GM21360 (cell line): Measurements from ENCODE around the gene ATP1A1.

ENCODE experiments used
- ATAC-seq: cut with Tn5 transposase; IDR thresholded peaks from one replicate; pipeline ENCODE4 v1.9.1; 2021; ENCODE audit warnings: mild to moderate bottlenecking, moderate library complexity; ENCODE audit not compliant: unreplicated experiment

Gene ATP1A1

GRCh38 chr1:116343019-116343418 is 30.0 kb upstream of the ATP1A1 start:
- no peak for ATAC-seq

GRCh38 chr1:116345011-116345410 is 28.0 kb upstream of the ATP1A1 start:
- ATAC-seq, result no peak

- ATAC-seq, result no peak
Measured at GRCh38 chr1:116345843-116346242, 27.2 kb upstream of the ATP1A1 start.

GRCh38 chr1:116346943-116347673 is 25.9 kb upstream of the ATP1A1 start:
- ATAC-seq, result no peak

GRCh38 chr1:116347696-116348095 is 25.3 kb upstream of the ATP1A1 start:
- no peak for ATAC-seq

- no peak for ATAC-seq
Measured at GRCh38 chr1:116350097-116350645, 22.9 kb upstream of the ATP1A1 start.

- ATAC-seq, result no peak
Measured at GRCh38 chr1:116351914-116352313, 21.1 kb upstream of the ATP1A1 start.

- ATAC-seq, result no peak
Measured at GRCh38 chr1:116352349-116352813, 20.7 kb upstream of the ATP1A1 start.

- no peak for ATAC-seq
Measured at GRCh38 chr1:116353155-116353554, 19.9 kb upstream of the ATP1A1 start.

GRCh38 chr1:116356067-116356466 is 17.0 kb upstream of the ATP1A1 start:
- no peak for ATAC-seq

GRCh38 chr1:116356673-116357072 is 16.4 kb upstream of the ATP1A1 start:
- no peak for ATAC-seq

- no peak for ATAC-seq
Measured at GRCh38 chr1:116357487-116357886, 15.6 kb upstream of the ATP1A1 start.

GRCh38 chr1:116359060-116359830 is 13.8 kb upstream of the ATP1A1 start:
- no peak for ATAC-seq

- ATAC-seq, result no peak
Measured at GRCh38 chr1:116359871-116360270, 13.2 kb upstream of the ATP1A1 start.

- ATAC-seq, result no peak
Measured at GRCh38 chr1:116360429-116361173, 12.4 kb upstream of the ATP1A1 start.

- ATAC-seq, result no peak
Measured at GRCh38 chr1:116361648-116362047, 11.4 kb upstream of the ATP1A1 start.

- ATAC-seq, result no peak
Measured at GRCh38 chr1:116362050-116362449, 11.0 kb upstream of the ATP1A1 start.

GRCh38 chr1:116365353-116365780 is 7.7 kb upstream of the ATP1A1 start:
- no peak for ATAC-seq

GRCh38 chr1:116365857-116366256 is 7.2 kb upstream of the ATP1A1 start:
- no peak for ATAC-seq

- ATAC-seq, result no peak
Measured at GRCh38 chr1:116367256-116367945, 5.6 kb upstream of the ATP1A1 start.

GRCh38 chr1:116368241-116368640 is 4.8 kb upstream of the ATP1A1 start:
- ATAC-seq, result no peak
